ENCODE data around the gene UNC5CL. TPM values are rescaled to one million over a fixed set of nuclear protein-coding genes. Genes with fewer than 3 reads are reported as not detected.

Gene UNC5CL
- total and polyA plus RNA-seq, 2 experiments from 2014 or later = 0.87 to 1.2 TPM

- H3K4me1 Mint-ChIP-seq = peaks cover 13% of the 10 kb centered on the region
- Histone ChIP-seq H3K9me2 (ENCODE audit: insufficient read depth) (no peaks in the 10 kb centered on the region), H3K4me1 (ENCODE audit: insufficient read depth) (no peaks in the 10 kb centered on the region; the same call in 1 of the 2 replicates), H4K20me1 (replicated peaks; ENCODE audit: insufficient read depth) (no peaks in the 10 kb centered on the region), H3K79me2 (replicated peaks; ENCODE audit: insufficient read depth) (no peaks in the 10 kb centered on the region), H3F3A (replicated peaks; ENCODE audit: low read depth) (no peaks in the 10 kb centered on the region), H3K27me3 (ENCODE audit: insufficient read depth) (no peaks in the 10 kb centered on the region), H3K4me2 (no peak overlapping the region), H3K36me3 (ENCODE audit: insufficient read depth) (no peaks in the 10 kb centered on the region; the same call in 1 of the 2 replicates), H2AFZ (no peak overlapping the region), H3K4me3 (no peak overlapping the region), H3K27ac (ENCODE audit: low read depth) (no peak overlapping the region)
- ATAC-seq = no peak
- H3K27ac Mint-ChIP-seq = no peak overlapping the region
- H3K27me3 Mint-ChIP-seq (ENCODE audit: insufficient read depth, low read depth, poor library complexity) = peaks cover 5% of the 10 kb centered on the region
- no peaks in the 10 kb centered on the region for H3K36me3 Mint-ChIP-seq (ENCODE audit: low read depth)
- no peak for DNase-seq (ENCODE audit: low spot score)
- no peaks in the 10 kb centered on the region for H3K9me3 Mint-ChIP-seq
- TF ChIP-seq ETS1 (IDR thresholded peaks at IDR 0.05) (no peak), REST (IDR thresholded peaks at IDR 0.05; ENCODE audit: unreplicated experiment) (no peak), EZH2phosphoT487 (IDR thresholded peaks at IDR 0.05; ENCODE audit: unreplicated experiment) (no peak), NANOG (IDR thresholded peaks at IDR 0.05; ENCODE audit: borderline replicate concordance) (no peak), CTCF (conservative IDR thresholded peaks at IDR 0.05; ENCODE audit: low read depth in 2 of 2) (no peak), JUNB (IDR thresholded peaks at IDR 0.05; ENCODE audit: unreplicated experiment) (no peak), ZNF462 (CRISPR knock-in tag; IDR thresholded peaks at IDR 0.05) (no peak), STAT1 (IDR thresholded peaks at IDR 0.05; ENCODE audit: unreplicated experiment) (no peak), CREB1 (CRISPR knock-in tag; IDR thresholded peaks at IDR 0.05; ENCODE audit: low read depth) (no peak)
- no peak overlapping the region for H3K4me3 Mint-ChIP-seq
Measured at GRCh38 chr6:41040101-41040939, 1.3 kb upstream of the UNC5CL start.

Measured in GM23338 (cell line).